ENCODE measurements around the gene TMEM108.

GRCh38 chr3:133058831-133059230, 20.6 kb downstream of the TMEM108 start:
- no peak for TF ChIP-seq EP300 (IDR thresholded peaks at IDR 0.05)
- TF ChIP-seq, protein P1, sequence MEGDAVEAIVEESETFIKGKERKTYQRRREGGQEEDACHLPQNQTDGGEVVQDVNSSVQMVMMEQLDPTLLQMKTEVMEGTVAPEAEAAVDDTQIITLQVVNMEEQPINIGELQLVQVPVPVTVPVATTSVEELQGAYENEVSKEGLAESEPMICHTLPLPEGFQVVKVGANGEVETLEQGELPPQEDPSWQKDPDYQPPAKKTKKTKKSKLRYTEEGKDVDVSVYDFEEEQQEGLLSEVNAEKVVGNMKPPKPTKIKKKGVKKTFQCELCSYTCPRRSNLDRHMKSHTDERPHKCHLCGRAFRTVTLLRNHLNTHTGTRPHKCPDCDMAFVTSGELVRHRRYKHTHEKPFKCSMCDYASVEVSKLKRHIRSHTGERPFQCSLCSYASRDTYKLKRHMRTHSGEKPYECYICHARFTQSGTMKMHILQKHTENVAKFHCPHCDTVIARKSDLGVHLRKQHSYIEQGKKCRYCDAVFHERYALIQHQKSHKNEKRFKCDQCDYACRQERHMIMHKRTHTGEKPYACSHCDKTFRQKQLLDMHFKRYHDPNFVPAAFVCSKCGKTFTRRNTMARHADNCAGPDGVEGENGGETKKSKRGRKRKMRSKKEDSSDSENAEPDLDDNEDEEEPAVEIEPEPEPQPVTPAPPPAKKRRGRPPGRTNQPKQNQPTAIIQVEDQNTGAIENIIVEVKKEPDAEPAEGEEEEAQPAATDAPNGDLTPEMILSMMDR (IDR thresholded peaks at IDR 0.05): no peak
- no peak for TF ChIP-seq POLR2A (IDR thresholded peaks at IDR 0.05)
